Measurements from ENCODE around the gene MACROD2.

Gene MACROD2

DNA sequence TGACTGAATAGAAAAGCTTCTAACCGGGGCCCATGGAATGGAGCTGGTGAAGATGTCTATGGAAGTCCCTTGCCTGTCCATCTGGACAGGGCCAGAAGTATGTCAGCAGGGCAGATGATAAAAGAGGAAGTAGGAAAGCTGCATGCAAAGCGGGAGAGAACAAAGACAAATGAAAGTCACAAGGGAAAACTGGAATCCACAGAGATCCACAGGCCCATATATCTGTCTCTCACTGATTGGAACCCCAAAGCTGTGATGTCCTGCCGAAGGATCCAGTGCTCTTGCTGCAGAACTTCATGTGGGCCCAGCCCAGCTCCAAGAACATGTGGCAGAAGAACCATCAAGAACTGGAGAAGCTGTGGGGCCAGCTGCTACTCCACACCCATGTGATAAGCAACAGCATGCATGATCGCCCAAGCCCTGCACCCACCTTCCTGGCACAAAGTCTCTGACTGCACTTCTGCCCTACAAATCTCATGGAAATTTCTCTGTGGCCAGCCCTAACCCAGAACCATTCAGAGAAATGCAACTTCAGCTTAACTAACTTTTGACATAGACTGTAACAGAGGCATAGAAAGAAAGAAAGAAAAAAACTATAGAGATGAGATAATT, 1862.0 kb downstream of the MACROD2 start:
- no peak for TF ChIP-seq ZNF274 (IDR thresholded peaks at IDR 0.05; ENCODE audit: low read depth, low read length)
- H3K4me3 ChIP-seq (ENCODE audit: low read length) = no peak overlapping the region

DNA sequence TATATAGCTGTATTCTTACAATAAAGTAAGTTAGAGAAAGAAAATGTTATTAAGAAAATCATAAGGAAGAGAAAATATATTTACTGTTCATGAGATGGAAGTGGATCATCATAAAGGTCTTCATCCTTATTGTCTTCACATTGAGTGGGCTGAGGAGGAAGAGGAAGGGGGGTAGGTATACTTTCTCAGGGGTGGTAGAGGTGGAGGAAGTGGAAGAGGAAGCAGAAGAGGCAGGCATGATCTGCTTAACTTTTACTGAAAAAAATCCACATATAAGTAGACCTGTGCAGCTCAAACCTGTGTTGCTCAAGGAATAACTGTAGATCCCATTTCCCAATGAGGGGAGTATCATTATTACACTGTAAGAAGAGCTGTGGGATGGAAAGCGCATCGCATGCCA, 1863.7 kb downstream of the MACROD2 start:
- H3K4me3 ChIP-seq (ENCODE audit: low read length) = no peak overlapping the region
- TF ChIP-seq ZNF274 (IDR thresholded peaks at IDR 0.05; ENCODE audit: low read depth, low read length) = no peak

DNA sequence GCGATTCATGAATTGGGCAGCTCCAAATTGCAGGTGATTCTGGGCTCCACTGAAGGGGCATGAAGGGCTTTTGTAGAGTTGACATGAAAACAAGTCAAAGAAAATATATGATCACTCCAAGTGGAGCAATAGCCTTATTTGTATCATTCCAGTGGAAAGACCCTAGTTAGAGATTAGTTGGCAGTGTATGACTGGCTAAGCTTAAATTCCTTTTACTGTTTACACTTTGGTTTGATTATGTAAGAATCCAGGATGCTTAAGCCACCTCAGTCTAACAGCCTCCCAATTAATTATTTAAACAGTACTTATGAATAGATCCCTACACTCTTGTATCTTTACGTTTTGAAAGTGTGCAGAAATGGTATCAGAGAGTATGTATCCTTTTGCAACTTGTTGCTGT, 1865.5 kb downstream of the MACROD2 start:
- TF ChIP-seq ZNF274 (IDR thresholded peaks at IDR 0.05; ENCODE audit: low read depth, low read length) = no peak
- no peak overlapping the region for H3K4me3 ChIP-seq (ENCODE audit: low read length)

DNA sequence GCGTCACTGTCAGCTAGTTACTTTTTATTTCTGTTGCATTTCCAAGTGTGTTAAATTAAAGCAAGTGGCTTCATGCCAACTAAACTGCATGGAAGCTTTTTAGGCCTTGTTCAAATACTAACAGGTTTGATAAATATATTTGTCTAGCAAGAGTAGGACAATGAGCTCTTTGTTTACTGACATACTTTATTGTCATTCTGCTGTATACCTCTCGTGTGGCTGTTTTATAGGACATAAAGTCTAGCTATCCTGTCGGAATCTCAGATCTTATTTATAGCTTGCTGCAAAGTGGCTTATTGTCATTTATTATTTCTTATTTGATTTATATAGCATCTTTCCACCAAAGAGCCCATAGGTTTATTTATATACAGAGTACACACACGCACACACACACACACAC, 1866.9 kb downstream of the MACROD2 start:
- no peak overlapping the region for H3K4me3 ChIP-seq (ENCODE audit: low read length)
- TF ChIP-seq ZNF274 (IDR thresholded peaks at IDR 0.05; ENCODE audit: low read depth, low read length) = no peak

DNA sequence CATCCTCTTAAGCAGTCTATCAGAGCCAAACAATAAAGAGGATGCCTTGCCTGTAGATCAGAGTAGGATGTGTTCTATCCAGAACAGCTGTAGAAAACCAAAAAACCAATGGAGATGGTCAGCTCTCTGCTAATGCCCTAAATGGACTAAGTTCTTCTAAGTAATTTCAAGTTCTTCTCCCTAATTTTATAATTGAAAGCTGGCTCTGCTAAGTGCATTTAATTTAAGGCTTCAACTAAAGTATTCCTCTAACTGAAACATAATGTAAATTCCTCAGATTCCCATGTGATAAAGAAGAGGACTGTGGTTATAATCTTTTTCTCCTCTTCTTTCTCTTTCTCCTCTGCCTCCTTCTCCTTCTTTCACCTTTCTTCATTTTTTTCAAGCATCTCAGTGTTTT, 1868.4 kb downstream of the MACROD2 start:
- TF ChIP-seq ZNF274 (IDR thresholded peaks at IDR 0.05; ENCODE audit: low read depth, low read length) = no peak
- H3K4me3 ChIP-seq (ENCODE audit: low read length) = no peak overlapping the region

DNA sequence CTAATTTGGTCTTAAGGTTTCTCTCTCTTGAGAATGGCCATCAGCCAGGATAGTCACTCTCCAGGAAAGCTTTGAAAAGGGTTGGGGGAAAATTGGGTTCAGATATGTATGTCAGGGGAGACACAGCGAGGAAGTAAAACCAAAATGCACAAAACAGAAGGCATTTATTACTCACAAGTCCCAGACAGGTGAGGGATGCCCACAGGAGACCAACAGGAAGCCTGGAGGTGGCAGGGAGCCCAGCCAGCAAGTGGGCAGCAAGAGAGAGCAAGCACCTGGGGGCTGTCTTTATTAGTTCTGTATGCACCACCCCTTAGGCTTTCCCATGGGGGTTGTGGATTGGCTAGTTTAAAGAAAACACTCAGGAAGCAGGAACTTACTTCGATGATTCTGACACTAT, 1870.2 kb downstream of the MACROD2 start:
- no peak overlapping the region for H3K4me3 ChIP-seq (ENCODE audit: low read length)
- no peak for TF ChIP-seq ZNF274 (IDR thresholded peaks at IDR 0.05; ENCODE audit: low read depth, low read length)

DNA sequence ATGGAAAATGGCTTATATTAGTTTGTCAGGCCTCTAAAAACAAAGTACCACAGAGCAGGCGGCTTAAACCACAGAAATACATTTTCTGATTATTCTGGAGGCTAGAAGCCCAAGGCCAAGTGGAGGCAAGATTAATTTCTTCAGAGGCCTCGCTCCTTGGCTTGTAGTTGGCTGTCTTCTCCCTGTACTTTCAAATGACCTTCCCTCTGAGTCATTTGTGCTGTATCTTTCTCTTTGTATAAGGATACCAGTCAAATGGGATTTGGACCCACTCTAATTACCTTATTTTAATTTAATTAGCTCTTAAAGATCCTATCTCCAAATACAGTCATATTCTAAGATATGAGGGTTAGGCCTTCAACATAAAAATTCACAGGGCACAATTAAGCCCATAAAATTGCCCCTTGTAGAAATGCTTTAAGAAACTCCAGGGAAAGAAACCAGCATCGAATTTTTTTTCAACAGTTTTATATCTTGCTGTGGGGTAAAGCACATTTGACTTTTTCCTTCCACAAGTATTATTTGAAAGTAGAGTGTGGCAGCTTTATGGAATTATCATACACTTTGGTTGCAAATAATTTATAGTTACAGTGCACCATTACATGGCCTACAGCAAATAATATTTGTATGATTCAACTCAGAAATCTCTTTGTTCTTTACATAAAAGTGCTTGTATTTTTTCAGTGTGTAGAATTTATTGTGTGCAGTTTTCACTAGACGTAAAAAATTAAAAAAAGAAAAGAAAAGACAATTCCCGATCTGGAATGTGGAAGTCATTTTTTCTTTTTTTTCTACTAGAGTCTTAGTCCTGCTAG, 1871.8 kb downstream of the MACROD2 start:
- no peak overlapping the region for H3K4me3 ChIP-seq (ENCODE audit: low read length)
- no peak for TF ChIP-seq ZNF274 (IDR thresholded peaks at IDR 0.05; ENCODE audit: low read depth, low read length)

DNA sequence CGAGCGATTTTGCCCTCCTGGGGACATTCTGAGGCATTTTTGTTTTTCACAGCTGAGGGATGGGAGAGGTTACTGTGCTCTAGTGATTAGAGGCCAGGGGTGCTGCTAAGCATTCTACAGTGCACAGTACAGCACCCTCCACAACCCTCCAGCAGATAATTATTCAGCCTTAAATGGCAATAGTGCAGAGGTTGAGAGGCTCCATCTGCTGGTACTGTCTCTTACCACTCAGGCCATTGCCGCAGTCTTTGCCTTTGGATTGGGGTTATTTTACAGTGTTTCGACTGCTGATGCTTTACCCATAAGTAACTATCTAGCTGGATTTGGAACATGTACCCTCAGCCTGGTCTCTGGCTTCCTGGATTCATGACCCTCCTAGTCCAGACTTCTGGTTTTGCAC, 1872.6 kb downstream of the MACROD2 start:
- no peak for TF ChIP-seq ZNF274 (IDR thresholded peaks at IDR 0.05; ENCODE audit: low read depth, low read length)
- no peak overlapping the region for H3K4me3 ChIP-seq (ENCODE audit: low read length)

DNA sequence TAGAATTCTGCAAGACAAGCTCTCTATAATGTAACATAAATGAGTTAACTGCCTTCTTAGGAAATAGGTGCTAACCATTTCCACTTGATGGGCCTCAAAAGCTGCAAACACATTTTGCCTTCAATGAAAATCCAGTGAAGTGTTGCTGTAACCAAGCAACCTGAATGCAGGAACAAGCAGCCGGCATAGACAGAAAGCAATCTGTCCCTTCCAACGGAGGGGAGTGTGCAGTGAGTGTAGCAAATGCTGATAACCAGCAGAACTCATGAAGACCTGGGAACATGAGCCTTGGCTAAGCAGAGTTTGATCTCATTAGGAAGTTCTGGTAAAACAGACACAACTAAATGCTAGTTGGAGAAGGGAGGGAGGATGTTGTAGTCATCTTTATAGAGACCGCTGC, 1880.1 kb downstream of the MACROD2 start:
- no peak overlapping the region for H3K4me3 ChIP-seq (ENCODE audit: low read length)
- no peak for TF ChIP-seq ZNF274 (IDR thresholded peaks at IDR 0.05; ENCODE audit: low read depth, low read length)

DNA sequence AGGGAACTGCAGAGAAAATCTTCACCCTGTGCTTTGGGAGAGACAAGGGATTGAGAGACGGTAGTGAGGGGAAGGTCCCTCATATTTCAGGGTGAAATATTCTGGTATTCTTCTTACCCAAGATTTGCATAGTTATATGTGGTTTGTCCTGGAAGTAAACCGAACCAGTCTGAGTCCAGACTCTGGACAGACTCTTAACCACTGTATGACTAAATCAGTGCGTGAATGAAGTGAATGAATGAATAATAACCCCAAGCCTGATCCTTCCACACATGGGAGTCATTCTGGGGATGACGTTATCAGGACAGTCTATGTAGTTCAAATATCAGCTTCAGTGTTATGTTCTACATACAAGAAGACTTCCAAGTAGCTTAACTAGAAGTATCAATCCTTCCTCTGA, 1887.2 kb downstream of the MACROD2 start:
- no peak for TF ChIP-seq ZNF274 (IDR thresholded peaks at IDR 0.05; ENCODE audit: low read depth, low read length)
- no peak overlapping the region for H3K4me3 ChIP-seq (ENCODE audit: low read length)

DNA sequence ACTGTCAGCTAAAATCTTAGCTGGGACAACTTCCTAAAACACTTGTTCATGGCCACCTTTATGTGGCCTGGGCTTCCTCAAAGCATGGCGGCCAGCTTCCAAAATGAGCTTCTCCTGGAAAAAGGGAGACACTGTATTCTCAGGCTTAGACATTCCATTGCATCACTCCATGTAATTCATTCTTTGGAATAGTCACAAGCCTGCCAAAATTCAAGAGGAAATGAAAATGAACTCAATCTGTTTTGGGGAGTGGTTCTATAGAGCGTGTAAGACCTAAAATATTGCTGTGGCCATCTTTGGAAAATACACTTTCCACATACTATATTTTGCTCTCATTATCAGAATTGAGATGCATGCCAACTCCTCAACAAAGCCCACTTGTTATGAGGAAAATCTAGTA, 1890.9 kb downstream of the MACROD2 start:
- no peak for TF ChIP-seq ZNF274 (IDR thresholded peaks at IDR 0.05; ENCODE audit: low read depth, low read length)
- H3K4me3 ChIP-seq (ENCODE audit: low read length) = no peak overlapping the region

DNA sequence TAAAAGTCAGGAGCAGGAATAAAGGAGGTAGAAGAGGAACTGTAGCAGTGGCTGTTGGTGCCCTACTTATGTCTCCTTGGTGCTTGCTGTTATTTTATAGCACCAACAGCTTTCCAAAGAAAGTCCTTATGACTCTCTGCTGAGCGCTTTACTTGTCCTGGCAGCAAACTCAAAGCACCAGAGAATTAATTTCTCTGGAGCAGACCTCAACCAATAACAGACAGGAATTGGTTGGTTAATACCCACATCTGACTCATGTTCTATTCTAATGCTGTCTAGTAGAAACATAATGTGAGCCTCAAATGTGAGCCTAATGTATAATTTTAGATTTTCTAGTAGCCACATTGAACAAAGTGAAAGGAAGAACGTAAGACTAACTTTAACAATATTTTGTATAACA, 1892.1 kb downstream of the MACROD2 start:
- no peak overlapping the region for H3K4me3 ChIP-seq (ENCODE audit: low read length)
- TF ChIP-seq ZNF274 (IDR thresholded peaks at IDR 0.05; ENCODE audit: low read depth, low read length) = no peak

DNA sequence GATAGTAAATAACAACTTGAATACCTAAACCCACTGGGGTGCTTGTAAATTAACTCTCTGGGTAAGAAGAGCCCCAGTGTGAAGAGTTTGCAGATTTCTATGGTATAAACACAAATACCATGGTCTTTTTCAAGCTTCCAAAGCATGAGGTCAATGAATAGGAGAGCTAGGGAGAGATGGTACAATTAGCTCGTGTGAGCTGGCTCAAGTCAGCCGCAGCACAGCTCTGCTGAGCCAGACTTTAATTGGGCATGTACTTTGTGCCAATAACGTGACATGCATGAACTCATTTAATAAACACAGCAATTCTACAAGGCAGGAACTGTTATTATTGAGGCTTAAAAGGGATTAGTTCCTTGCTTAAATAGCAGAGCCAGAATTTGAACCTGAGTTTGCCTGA, 1893.7 kb downstream of the MACROD2 start:
- no peak overlapping the region for H3K4me3 ChIP-seq (ENCODE audit: low read length)
- TF ChIP-seq ZNF274 (IDR thresholded peaks at IDR 0.05; ENCODE audit: low read depth, low read length) = no peak

DNA sequence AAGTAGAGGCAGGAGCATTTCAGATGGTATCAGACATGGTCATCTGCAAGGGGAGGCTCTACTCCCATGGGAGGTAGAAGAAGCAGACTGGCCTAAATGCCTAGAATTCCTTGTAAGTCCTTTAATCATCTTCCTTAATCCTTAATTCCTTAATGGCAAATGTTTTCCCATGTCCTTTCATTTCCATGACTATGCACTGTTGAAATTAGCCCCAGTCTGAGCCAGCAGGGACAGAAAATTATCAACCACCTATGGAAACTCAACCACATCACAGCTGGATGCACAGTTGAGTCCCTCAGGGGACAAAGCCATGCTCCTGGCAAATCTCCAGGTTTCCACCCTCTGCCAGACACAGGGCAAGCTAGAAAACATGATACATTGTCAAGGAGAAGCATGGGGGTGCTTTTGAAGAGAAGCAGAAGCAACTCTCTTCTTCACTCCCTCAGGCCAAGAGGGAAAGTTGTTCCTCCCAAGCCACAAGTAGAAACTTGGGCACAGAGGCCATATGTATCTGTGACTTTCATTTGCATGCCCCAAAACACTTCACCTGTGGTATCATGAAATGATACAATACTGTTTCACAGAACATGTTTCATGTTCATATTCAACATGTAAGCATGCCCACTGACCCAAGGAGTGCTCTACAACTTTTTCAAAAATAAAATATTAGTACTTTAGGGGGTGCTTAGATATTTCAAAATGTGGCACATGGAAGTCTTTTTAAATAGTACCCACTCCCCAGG, 1894.4 kb downstream of the MACROD2 start:
- TF ChIP-seq ZNF274 (IDR thresholded peaks at IDR 0.05; ENCODE audit: low read depth, low read length) = no peak
- no peak overlapping the region for H3K4me3 ChIP-seq (ENCODE audit: low read length)

Measured in GM08714 (cell line).